ENCODE results near the gene AHSG.

- no peak for TF ChIP-seq POLR2A (IDR thresholded peaks at IDR 0.05)
- TF ChIP-seq CTCF (IDR thresholded peaks at IDR 0.05 in 4 of 5, conservative IDR thresholded peaks at IDR 0.05 in 1 of 5) = peak; percentile 78 to 97 (median 80)
Measured at GRCh38 chr3:186614597-186615483, 2.0 kb downstream of the AHSG start.

Data from gastrocnemius medialis (tissue), 4 donors.